OCI-LY3 (cell line): ENCODE results near the gene ELMO2.

Experiments
- H2AFZ ChIP-seq: fragments of 200-600, 300-600 bp; shearing (Covaris generic); 2 replicates; pipeline ENCODE4 v1.6.0; 2014; ENCODE audit warnings: antibody characterized with exemption, low read depth, low read length
- H3K27ac ChIP-seq: fragments of 200-600, 300-600 bp; sonication (generic); 2 replicates; pipeline ENCODE4 v1.5.1; 2014; ENCODE audit warnings: mild to moderate bottlenecking, low read length, moderate library complexity, mixed read lengths
- H3K27me3 ChIP-seq: fragments of 200-600, 300-600 bp; sonication (generic); 2 replicates; pipeline ENCODE4 v1.6.1; 2014; ENCODE audit warnings: low read depth, low read length, mixed read lengths
- H3K36me3 ChIP-seq: fragments of 200-600, 300-600 bp; sonication (generic); replicated peaks from 2 replicates; pipeline ENCODE3; 2014; ENCODE audit warnings: low read depth, low read length, mixed read lengths
- H3K4me1 ChIP-seq: fragments of 300-600, 200-600 bp; sonication (generic); 2 replicates; pipeline ENCODE4 v1.6.1; 2014; ENCODE audit warnings: low read length, mixed read lengths
- H3K4me2 ChIP-seq: fragments of 200-600, 300-600 bp; sonication (generic); 2 replicates; pipeline ENCODE4 v1.6.1; 2014; ENCODE audit warnings: low read length, mixed read lengths
- H3K4me3 ChIP-seq: fragments of 300-600, 200-600 bp; sonication (generic); 2 replicates; pipeline ENCODE4 v1.5.1; 2014; ENCODE audit warnings: antibody characterized with exemption, mild to moderate bottlenecking, low read length, moderate library complexity
- H3K79me2 ChIP-seq: fragments of 300-600, 200-600 bp; shearing (Covaris generic); 2 replicates; pipeline ENCODE4 v1.6.1; 2014; ENCODE audit warnings: mild to moderate bottlenecking, low read length, mixed read lengths
- H3K9ac ChIP-seq: fragments of 300-600, 200-600 bp; shearing (Covaris generic); 2 replicates; pipeline ENCODE4 v1.6.0; 2014; ENCODE audit warnings: mild to moderate bottlenecking, low read length, moderate library complexity
- H3K9me3 ChIP-seq: fragments of 200-600, 300-600 bp; shearing (Covaris generic); 2 replicates; pipeline ENCODE4 v1.6.1; 2014; ENCODE audit warnings: low read length, mixed read lengths; ENCODE audit not compliant: insufficient read depth
- H4K20me1 ChIP-seq: fragments of 200-600, 300-600 bp; sonication (generic); 2 replicates; pipeline ENCODE4 v1.6.1; 2016; ENCODE audit warnings: low read length, mixed read lengths; ENCODE audit not compliant: insufficient read depth
- EZH2phosphoT487 ChIP-seq: fragments of 200-600 bp; shearing (Covaris generic); IDR thresholded peaks from 2 replicates; pipeline ENCODE4 v1.6.1; 2018; ENCODE audit warnings: antibody characterized with exemption, mixed run types, low read depth
- TF ChIP-seq, protein P1 (sequence below): fragments of 200-600, 300-600 bp; sonication (generic); IDR thresholded peaks from 2 replicates; pipeline ENCODE4 v1.5.1; 2014; ENCODE audit warnings: antibody characterized with exemption, low read length, low read depth

ELMO2 gene

DNA sequence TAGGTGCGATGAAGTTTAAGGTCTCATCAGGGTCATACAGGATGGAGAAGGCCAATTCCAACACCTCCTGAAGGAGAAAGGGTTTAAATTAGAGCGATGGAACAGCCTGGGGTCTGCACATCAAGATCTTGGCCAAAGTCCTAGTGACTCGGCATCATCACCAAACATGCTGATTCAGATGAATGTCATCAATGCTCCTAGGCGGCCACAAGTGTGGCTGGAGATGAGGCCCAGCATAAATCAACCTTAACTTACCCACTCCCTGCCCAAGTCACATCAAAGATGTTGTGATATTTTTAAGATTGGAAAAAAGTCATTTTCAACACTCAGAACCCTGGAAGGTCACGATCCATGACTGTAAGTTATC, 37.5 kb downstream of the ELMO2 start:
- Histone ChIP-seq H3K36me3 (peaks cover 51% of the 10 kb centered on the region), H3K4me3 (no peak overlapping the region)
- no peak for TF ChIP-seq EZH2phosphoT487
- TF ChIP-seq, protein P1, sequence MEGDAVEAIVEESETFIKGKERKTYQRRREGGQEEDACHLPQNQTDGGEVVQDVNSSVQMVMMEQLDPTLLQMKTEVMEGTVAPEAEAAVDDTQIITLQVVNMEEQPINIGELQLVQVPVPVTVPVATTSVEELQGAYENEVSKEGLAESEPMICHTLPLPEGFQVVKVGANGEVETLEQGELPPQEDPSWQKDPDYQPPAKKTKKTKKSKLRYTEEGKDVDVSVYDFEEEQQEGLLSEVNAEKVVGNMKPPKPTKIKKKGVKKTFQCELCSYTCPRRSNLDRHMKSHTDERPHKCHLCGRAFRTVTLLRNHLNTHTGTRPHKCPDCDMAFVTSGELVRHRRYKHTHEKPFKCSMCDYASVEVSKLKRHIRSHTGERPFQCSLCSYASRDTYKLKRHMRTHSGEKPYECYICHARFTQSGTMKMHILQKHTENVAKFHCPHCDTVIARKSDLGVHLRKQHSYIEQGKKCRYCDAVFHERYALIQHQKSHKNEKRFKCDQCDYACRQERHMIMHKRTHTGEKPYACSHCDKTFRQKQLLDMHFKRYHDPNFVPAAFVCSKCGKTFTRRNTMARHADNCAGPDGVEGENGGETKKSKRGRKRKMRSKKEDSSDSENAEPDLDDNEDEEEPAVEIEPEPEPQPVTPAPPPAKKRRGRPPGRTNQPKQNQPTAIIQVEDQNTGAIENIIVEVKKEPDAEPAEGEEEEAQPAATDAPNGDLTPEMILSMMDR, result no peak

DNA sequence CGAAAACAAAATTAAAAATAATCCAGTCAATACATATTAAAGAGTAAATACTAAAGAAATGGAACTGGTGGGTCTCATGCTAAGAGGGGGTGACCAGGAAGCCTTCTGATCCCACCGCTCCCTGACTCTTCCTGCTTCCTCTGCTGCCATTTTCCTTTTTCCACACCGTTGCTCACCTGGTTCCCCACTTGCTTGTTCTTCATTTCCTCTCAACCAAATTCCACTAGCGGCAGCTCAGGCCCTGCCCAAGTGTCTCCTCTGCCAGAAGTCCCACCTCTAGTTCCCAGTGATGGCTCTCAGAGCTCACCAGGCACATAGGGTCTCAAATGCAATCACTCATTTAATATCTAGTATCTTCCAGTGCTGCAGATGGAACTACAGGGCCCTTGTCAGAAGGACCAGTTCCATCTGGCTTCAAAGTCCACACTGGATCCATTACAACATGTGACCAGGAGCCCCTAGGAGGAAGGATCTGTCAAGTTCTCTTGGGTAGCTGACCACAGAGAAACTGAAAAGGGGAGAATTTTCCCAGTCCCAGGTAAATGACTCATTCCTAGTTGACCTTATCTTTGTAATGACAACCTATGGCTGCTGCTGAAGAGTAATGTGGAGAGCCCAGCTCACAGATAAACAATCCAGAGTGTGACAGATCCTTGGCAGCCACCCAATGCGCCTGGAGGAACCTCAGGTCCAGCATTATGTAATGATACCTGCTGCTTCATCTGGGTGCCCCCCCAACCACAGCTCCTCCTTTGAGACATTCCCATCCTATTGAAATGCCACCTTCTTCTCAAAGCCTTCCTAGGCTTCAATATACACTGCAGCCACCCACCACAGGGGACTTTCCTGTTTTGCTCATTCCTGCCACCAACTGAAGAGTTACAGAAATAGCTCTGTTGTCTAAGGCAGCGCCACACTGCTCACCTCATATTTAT, 38.2 kb downstream of the ELMO2 start:
- no peaks in the 10 kb centered on the region for H3K9me3 ChIP-seq
- H4K20me1 ChIP-seq, result peaks cover 5% of the 10 kb centered on the region
- H3K79me2 ChIP-seq, result peaks cover 10% of the 10 kb centered on the region
- no peak overlapping the region for H3K4me2 ChIP-seq
- no peak overlapping the region for H3K9ac ChIP-seq
- no peaks in the 10 kb centered on the region for H3K27me3 ChIP-seq
- H2AFZ ChIP-seq, result no peak overlapping the region
- no peak overlapping the region for H3K27ac ChIP-seq
- peaks cover 47% of the 10 kb centered on the region for H3K36me3 ChIP-seq
- peaks cover 3% of the 10 kb centered on the region for H3K4me1 ChIP-seq
- no peak overlapping the region for H3K4me3 ChIP-seq
- TF ChIP-seq EZH2phosphoT487, result no peak
- TF ChIP-seq, protein P1, result no peak

More for the DNA sequence above, 37.5 kb downstream of the ELMO2 start:
- H3K4me1 ChIP-seq, result no peaks in the 10 kb centered on the region
- no peak overlapping the region for H2AFZ ChIP-seq
- H4K20me1 ChIP-seq, result no peaks in the 10 kb centered on the region
- no peak overlapping the region for H3K9ac ChIP-seq
- H3K4me2 ChIP-seq, result no peak overlapping the region
- no peaks in the 10 kb centered on the region for H3K9me3 ChIP-seq
- H3K79me2 ChIP-seq, result peaks cover 3% of the 10 kb centered on the region
- no peaks in the 10 kb centered on the region for H3K27me3 ChIP-seq
- H3K27ac ChIP-seq, result no peak overlapping the region

DNA sequence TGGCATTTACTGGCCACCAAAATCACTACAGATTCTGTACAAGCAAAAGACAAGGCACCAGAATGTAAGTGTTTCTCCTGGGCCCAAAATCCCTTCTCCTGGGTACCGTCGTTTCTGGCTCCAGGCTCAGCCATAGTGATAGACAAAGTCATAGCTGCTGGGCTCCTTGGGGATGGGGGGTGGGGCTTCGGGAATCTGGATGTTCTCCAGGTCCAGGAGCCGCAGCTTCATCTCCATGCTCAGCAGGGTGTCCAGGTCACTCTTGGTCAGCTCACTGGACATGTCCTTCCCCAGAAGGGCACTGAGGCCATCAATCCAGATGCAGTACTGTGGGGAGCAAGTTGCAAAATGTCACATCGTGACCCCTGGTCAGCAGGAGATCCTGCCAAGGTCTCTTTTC, 39.2 kb downstream of the ELMO2 start:
- Histone ChIP-seq H4K20me1 (peaks cover 12% of the 10 kb centered on the region), H3K9ac (no peak overlapping the region), H3K27me3 (no peaks in the 10 kb centered on the region), H3K27ac (no peak overlapping the region), H2AFZ (no peak overlapping the region), H3K4me3 (no peak overlapping the region), H3K9me3 (no peaks in the 10 kb centered on the region), H3K4me1 (peaks cover 7% of the 10 kb centered on the region), H3K4me2 (no peak overlapping the region), H3K36me3 (peaks cover 44% of the 10 kb centered on the region), H3K79me2 (peaks cover 20% of the 10 kb centered on the region)
- TF ChIP-seq, protein P1, result no peak
- TF ChIP-seq EZH2phosphoT487, result no peak

DNA sequence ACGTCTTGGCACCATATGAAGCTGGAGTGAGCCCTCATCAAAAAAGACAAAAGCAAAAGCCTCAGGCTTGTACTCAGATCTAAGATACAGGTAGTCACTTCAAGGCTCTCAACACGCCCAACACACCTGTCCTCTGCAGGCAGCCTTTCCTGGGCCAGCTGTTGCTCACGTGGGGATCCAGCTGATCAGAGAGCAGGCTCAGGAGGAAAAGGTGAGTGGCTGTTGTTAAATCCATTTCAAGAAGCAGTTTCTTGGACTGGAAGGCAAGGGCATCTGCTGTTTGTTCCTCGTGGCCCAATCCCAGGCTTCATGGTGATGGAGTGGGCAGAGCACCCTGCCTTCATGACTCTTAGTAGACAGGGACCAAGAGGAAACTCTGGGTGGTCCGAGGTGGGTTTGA, 39.6 kb downstream of the ELMO2 start:
- Histone ChIP-seq H3K4me1 (peaks cover 7% of the 10 kb centered on the region), H3K36me3 (peaks cover 43% of the 10 kb centered on the region), H4K20me1 (peaks cover 16% of the 10 kb centered on the region)

More for the DNA sequence above, 39.6 kb downstream of the ELMO2 start:
- Histone ChIP-seq H3K4me2 (no peak overlapping the region), H3K79me2 (peaks cover 24% of the 10 kb centered on the region), H3K9ac (no peak overlapping the region), H2AFZ (no peak overlapping the region), H3K27ac (no peak overlapping the region), H3K9me3 (no peaks in the 10 kb centered on the region), H3K27me3 (no peaks in the 10 kb centered on the region), H3K4me3 (no peak overlapping the region)
- no peak for TF ChIP-seq EZH2phosphoT487
- TF ChIP-seq, protein P1, result no peak
